H9 (cell line): ENCODE measurements around the gene RLN3. TPM values are rescaled to one million over a fixed set of nuclear protein-coding genes. Genes with fewer than 3 reads are reported as not detected.

Experiments used
- DNase-seq: peaks from one replicate; pipeline ENCODE4 v3.0.0-alpha.2; 2017
- H2AFZ ChIP-seq: one replicate; pipeline ENCODE4 v1.6.1; 2013; ENCODE audit warnings: mild to moderate bottlenecking, low read length, control low read depth, moderate library complexity
- H2AK5ac ChIP-seq: 2 replicates; pipeline ENCODE4 v1.6.1; 2013; ENCODE audit warnings: low read length, control low read depth, mixed read lengths; ENCODE audit not compliant: insufficient read length
- H2BK120ac ChIP-seq: one replicate; pipeline ENCODE4 v1.6.1; 2013; ENCODE audit warnings: low read depth, mild to moderate bottlenecking, low read length, control low read depth, inconsistent platforms; ENCODE audit not compliant: poor library complexity, severe bottlenecking
- H2BK12ac ChIP-seq: 2 replicates; pipeline ENCODE4 v1.6.1; 2013; ENCODE audit warnings: low read length, control low read depth, mixed read lengths, low read depth; ENCODE audit not compliant: insufficient read length
- H2BK15ac ChIP-seq: 2 replicates; pipeline ENCODE4 v1.6.1; 2013; ENCODE audit warnings: low read depth, low read length, control low read depth
- H2BK20ac ChIP-seq: one replicate; pipeline ENCODE4 v1.6.1; 2013; ENCODE audit warnings: low read depth, mild to moderate bottlenecking, low read length, control low read depth, inconsistent platforms; ENCODE audit not compliant: poor library complexity, severe bottlenecking
- H2BK5ac ChIP-seq: 2 replicates; pipeline ENCODE4 v1.6.1; 2013; ENCODE audit warnings: low read length, control low read depth, mixed read lengths; ENCODE audit not compliant: insufficient read length
- H3K14ac ChIP-seq: 2 replicates; pipeline ENCODE4 v1.6.1; 2013; ENCODE audit warnings: low read length, control low read depth; ENCODE audit not compliant: insufficient read depth
- H3K18ac ChIP-seq: 2 replicates; pipeline ENCODE4 v1.6.1; 2013; ENCODE audit warnings: low read depth, mild to moderate bottlenecking, mixed read lengths, low read length, control low read depth; ENCODE audit not compliant: insufficient read length
- H3K23ac ChIP-seq: 2 replicates; pipeline ENCODE4 v1.6.1; 2013; ENCODE audit warnings: low read length, control low read depth, mixed read lengths, low read depth; ENCODE audit not compliant: insufficient read length
- H3K23me2 ChIP-seq: 2 replicates; pipeline ENCODE4 v1.6.1; 2013; ENCODE audit warnings: low read depth, mild to moderate bottlenecking, mixed read lengths, low read length, control low read depth; ENCODE audit not compliant: insufficient read length, poor library complexity, severe bottlenecking
- H3K27ac ChIP-seq: 2 replicates; pipeline ENCODE4 v1.5.1; 2013; ENCODE audit warnings: low read length, control low read depth, mixed read lengths, low read depth; ENCODE audit not compliant: insufficient read length
- H3K27me3 ChIP-seq: 2 replicates; pipeline ENCODE4 v1.6.1; 2013; ENCODE audit warnings: low read length, control low read depth, inconsistent platforms; ENCODE audit not compliant: insufficient read depth
- H3K4ac ChIP-seq: 2 replicates; pipeline ENCODE4 v1.6.1; 2013; ENCODE audit warnings: low read depth, mild to moderate bottlenecking, control low read depth, inconsistent platforms, low read length, moderate library complexity
- H3K4me1 ChIP-seq: 2 replicates; pipeline ENCODE4 v1.6.1; 2013; ENCODE audit warnings: low read length, control low read depth, inconsistent platforms; ENCODE audit not compliant: insufficient read depth
- H3K4me2 ChIP-seq: 2 replicates; pipeline ENCODE4 v1.6.1; 2013; ENCODE audit warnings: low read length, control low read depth, mixed read lengths; ENCODE audit not compliant: insufficient read length, insufficient read depth
- H3K56ac ChIP-seq: 2 replicates; pipeline ENCODE4 v1.6.1; 2013; ENCODE audit warnings: low read depth, mild to moderate bottlenecking, mixed read lengths, low read length, control low read depth; ENCODE audit not compliant: insufficient read length
- H3K79me1 ChIP-seq: 2 replicates; pipeline ENCODE4 v1.6.1; 2013; ENCODE audit warnings: low read depth, mild to moderate bottlenecking, moderate library complexity, low read length, control low read depth, inconsistent platforms; ENCODE audit not compliant: insufficient read depth, poor library complexity, severe bottlenecking
- H3K79me2 ChIP-seq: 2 replicates; pipeline ENCODE4 v1.6.1; 2013; ENCODE audit warnings: low read length, control low read depth, inconsistent platforms; ENCODE audit not compliant: insufficient read depth
- H3K9ac ChIP-seq: 2 replicates; pipeline ENCODE4 v1.6.1; 2013; ENCODE audit warnings: low read length, control low read depth, mixed read lengths; ENCODE audit not compliant: insufficient read length; ENCODE audit errors: extremely low read depth
- H3K9me3 ChIP-seq: one replicate; pipeline ENCODE4 v1.6.1; 2013; ENCODE audit warnings: low read depth, low read length, inconsistent platforms; ENCODE audit not compliant: control insufficient read depth
- H3T11ph ChIP-seq: one replicate; pipeline ENCODE4 v1.6.1; 2013; ENCODE audit warnings: mild to moderate bottlenecking, low read length, control low read depth, inconsistent platforms
- H4K20me1 ChIP-seq: one replicate; pipeline ENCODE4 v1.6.1; 2013; ENCODE audit not compliant: control insufficient read depth, insufficient read length, insufficient read depth
- H4K5ac ChIP-seq: 2 replicates; pipeline ENCODE4 v1.6.1; 2013; ENCODE audit warnings: low read depth, mild to moderate bottlenecking, mixed read lengths, low read length, control low read depth; ENCODE audit not compliant: insufficient read length
- H4K8ac ChIP-seq: replicated peaks from 2 replicates; pipeline ENCODE4 v1.6.1; 2013; ENCODE audit warnings: low read length, control low read depth, mixed read lengths, low read depth; ENCODE audit not compliant: insufficient read length
- H4K91ac ChIP-seq: 2 replicates; pipeline ENCODE4 v1.6.1; 2013; ENCODE audit warnings: low read depth, mild to moderate bottlenecking, moderate library complexity, mixed read lengths, low read length, control low read depth; ENCODE audit not compliant: insufficient read length
- H3K27ac Mint-ChIP-seq, 3 experiments: 2 replicates in 2 of 3; 3 replicates in 1 of 3; pipeline ENCODE4 v1.8.0; 2020 to 2021; ENCODE audit warnings: mixed read lengths in 3 of 3, mild to moderate bottlenecking in 1 of 3, moderate library complexity in 1 of 3
- H3K27me3 Mint-ChIP-seq: 2 replicates; pipeline ENCODE4 v1.8.0; 2021; ENCODE audit warnings: low read depth, mild to moderate bottlenecking, moderate library complexity, mixed read lengths
- H3K36me3 Mint-ChIP-seq, 3 experiments: 2 replicates in 2 of 3; 3 replicates in 1 of 3; pipeline ENCODE4 v1.8.0; 2020 to 2021; ENCODE audit warnings: low read depth in 3 of 3, mixed read lengths in 3 of 3; ENCODE audit not compliant: insufficient read depth in 1 of 3
- H3K4me1 Mint-ChIP-seq, 2 experiments: 2 replicates each; pipeline ENCODE4 v1.8.0; 2020; ENCODE audit warnings: mixed read lengths in 2 of 2
- H3K4me3 Mint-ChIP-seq, 2 experiments: 2 replicates in 1 of 2; 3 replicates in 1 of 2; pipeline ENCODE4 v1.8.0; 2020 to 2021; ENCODE audit warnings: mild to moderate bottlenecking in 2 of 2, mixed read lengths in 2 of 2, moderate library complexity in 1 of 2
- H3K9me3 Mint-ChIP-seq, 2 experiments: 2 replicates in 1 of 2; 3 replicates in 1 of 2; pipeline ENCODE4 v1.8.0; 2020; ENCODE audit warnings: mild to moderate bottlenecking in 2 of 2, mixed read lengths in 2 of 2, moderate library complexity in 1 of 2
- CTCF ChIP-seq: fragments of 200-600 bp; sonication (generic); conservative IDR thresholded peaks from 3 replicates; pipeline ENCODE4 v1.8.0; 2021; ENCODE audit warnings: antibody characterized with exemption, mild to moderate bottlenecking
- WGBS: extraction: QIAGEN DNeasy Blood & Tissue Kit; methylation state at CpG from one replicate; pipeline ENCODE4 v1.1.7; 2013; ENCODE audit warnings: missing lambda C conversion rate, low lambda C conversion rate, mixed read lengths; ENCODE audit not compliant: insufficient read length; ENCODE audit errors: extremely low coverage; 5-methylcytosine and 5-hydroxymethylcytosine counted together
- total RNA-seq: library from RNA; stranded (reverse); gene quantifications from 2 replicates; pipeline ENCODE4 v1.2.1, GENCODE V29; 2021

RLN3 gene
- total RNA-seq, 1 experiment from 2014 or later, result not detected

DNA sequence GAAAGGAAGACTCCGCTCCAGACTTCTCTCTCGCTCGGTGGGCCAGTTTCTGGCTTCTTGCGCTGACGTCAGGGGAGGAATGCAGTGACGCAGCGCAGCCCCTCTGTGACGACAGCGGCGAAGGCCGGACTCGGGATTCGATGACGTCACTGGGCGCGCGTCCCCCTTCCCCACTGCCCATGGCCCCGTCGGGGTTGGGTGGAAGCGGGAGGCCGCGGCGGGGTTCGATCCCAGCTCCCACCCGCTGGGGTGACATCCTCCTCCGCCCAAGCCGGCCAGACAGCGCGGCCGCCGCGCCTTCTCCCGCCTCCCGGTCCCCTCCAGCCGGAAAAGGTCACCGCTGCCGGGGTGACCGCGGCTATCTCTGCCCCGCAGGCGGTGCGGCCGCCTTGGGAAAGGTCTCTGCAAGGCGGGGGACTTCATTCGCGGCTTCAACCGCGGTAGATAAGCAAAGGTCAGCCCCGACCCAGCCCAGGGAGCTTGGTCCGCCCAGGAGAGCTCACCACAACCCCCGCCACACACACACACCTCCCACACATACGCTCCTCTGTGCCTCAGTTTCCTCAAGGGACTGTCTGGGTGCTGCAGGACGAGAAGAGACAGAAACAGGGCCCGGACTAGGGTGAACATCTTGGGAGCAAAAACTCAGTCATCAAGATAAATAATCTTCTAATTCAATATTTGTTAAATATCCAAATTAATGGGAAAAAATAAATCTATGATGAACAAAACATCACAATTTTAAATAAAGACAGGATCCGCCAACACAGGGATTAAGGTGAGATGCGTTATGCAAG lies 21.0 kb upstream of the RLN3 start:
- Histone ChIP-seq H3K56ac (no peak overlapping the region), H4K5ac (no peak overlapping the region), H3K23me2 (no peaks in the 10 kb centered on the region), H3K9ac (peak overlapping the region; percentile 66), H3K27ac (peak overlapping the region; percentile 66), H4K91ac (no peak overlapping the region), H2BK20ac (no peak overlapping the region), H3K4me2 (peak overlapping the region; percentile 57), H3K23ac (no peak overlapping the region), H2BK120ac (no peak overlapping the region), H4K20me1 (no peaks in the 10 kb centered on the region), H3K79me2 (no peaks in the 10 kb centered on the region), H3K4ac (no peak overlapping the region; the same call in 1 of the 2 replicates), H3K14ac (peak overlapping the region; percentile 91), H3K9me3 (no peaks in the 10 kb centered on the region), H3K27me3 (no peaks in the 10 kb centered on the region), H2AK5ac (no peak overlapping the region), H2AFZ (no peak overlapping the region), H4K8ac (no peak overlapping the region), H3K18ac (peak overlapping the region; percentile 94), H3T11ph (no peak overlapping the region), H2BK12ac (peak overlapping the region; percentile 53), H3K79me1 (no peaks in the 10 kb centered on the region), H2BK5ac (no peak overlapping the region), H3K4me1 (no peaks in the 10 kb centered on the region), H2BK15ac (no peak overlapping the region)
- Mint-ChIP-seq H3K27ac (peak overlapping the region; percentile 99 to 100 (median 100)), H3K27me3 (no peaks in the 10 kb centered on the region; the same call in none of the 2 replicates), H3K4me1 (peaks cover 13 to 14% of the 10 kb centered on the region in 2 experiments; a peak in 3 of 4 replicates), H3K9me3 (peaks cover 0 to 4% of the 10 kb centered on the region in 2 experiments; a peak in 2 of 5 replicates), H3K4me3 (peak overlapping the region; percentile 82 to 93), H3K36me3 (peaks cover 0 to 2% (median 0%) of the 10 kb centered on the region in 3 experiments; a peak in 1 of 7 replicates)
- WGBS, result no CpG with 5 or more reads among the region's 56 CpGs
- TF ChIP-seq CTCF, result no peak
- DNase-seq, result peak; percentile 54
